ENCODE data around the gene DNAL1.
A peak's percentile ranks its signal among the peaks of the same experiment; 100 is the strongest.
"Not testable (repeated sequence)": the region's sequence is repeated elsewhere in the genome, so short reads cannot be mapped to it uniquely, and the experiment has no call there.

The DNAL1 gene

GRCh38 chr14:73640796-73641365 lies 3.9 kb upstream of the DNAL1 start:
- DNase-seq: no peak

GRCh38 chr14:73645248-73645610 lies 443 bp downstream of the DNAL1 start:
- DNase-seq: no peak

- no peak for DNase-seq
Observed at GRCh38 chr14:73651005-73651404, 6.2 kb downstream of the DNAL1 start.

GRCh38 chr14:73655851-73656250 lies 11.1 kb downstream of the DNAL1 start:
- no peak for DNase-seq

GRCh38 chr14:73659202-73659601 lies 14.4 kb downstream of the DNAL1 start:
- DNase-seq: not testable (repeated sequence)

GRCh38 chr14:73660511-73660910 lies 15.7 kb downstream of the DNAL1 start:
- no peak for DNase-seq

- peak; percentile 35 for DNase-seq
Observed at GRCh38 chr14:73661872-73662271, 17.1 kb downstream of the DNAL1 start.

GRCh38 chr14:73662487-73662943 lies 17.7 kb downstream of the DNAL1 start:
- DNase-seq: peak; percentile 50

GRCh38 chr14:73663548-73664212 lies 18.9 kb downstream of the DNAL1 start:
- DNase-seq: no peak

- DNase-seq: no peak
Observed at GRCh38 chr14:73665130-73665529, 20.3 kb downstream of the DNAL1 start.

- DNase-seq: no peak
Observed at GRCh38 chr14:73666583-73666982, 21.8 kb downstream of the DNAL1 start.

- DNase-seq: no peak
Observed at GRCh38 chr14:73667854-73668253, 23.1 kb downstream of the DNAL1 start.

GRCh38 chr14:73674986-73675385 lies 30.2 kb downstream of the DNAL1 start:
- no peak for DNase-seq

- no peak for DNase-seq
Observed at GRCh38 chr14:73678698-73679097, 33.9 kb downstream of the DNAL1 start.

- DNase-seq: no peak
Observed at GRCh38 chr14:73680821-73681220, 36.0 kb downstream of the DNAL1 start.

- DNase-seq: no peak
Observed at GRCh38 chr14:73684627-73685026, 39.8 kb downstream of the DNAL1 start.

GRCh38 chr14:73685328-73685727 lies 40.5 kb downstream of the DNAL1 start:
- DNase-seq: no peak

GRCh38 chr14:73686901-73687300 lies 42.1 kb downstream of the DNAL1 start:
- DNase-seq: no peak

GRCh38 chr14:73694083-73694482 lies 49.3 kb downstream of the DNAL1 start:
- no peak for DNase-seq

- DNase-seq: no peak
Observed at GRCh38 chr14:73695082-73695481, 50.3 kb downstream of the DNAL1 start.

GRCh38 chr14:73695997-73696396 lies 51.2 kb downstream of the DNAL1 start:
- no peak for DNase-seq

- no peak for DNase-seq
Observed at GRCh38 chr14:73696466-73697400, 51.9 kb downstream of the DNAL1 start.

- DNase-seq: no peak
Observed at GRCh38 chr14:73700325-73700724, 55.5 kb downstream of the DNAL1 start.

- DNase-seq: not testable (repeated sequence)
Observed at GRCh38 chr14:73708076-73708475, 63.3 kb downstream of the DNAL1 start.
